ENCODE data around the gene FGR.
"Not testable (repeated sequence)": the region's sequence is repeated elsewhere in the genome, so short reads cannot be mapped to it uniquely, and the experiment has no call there.

Gene FGR

GRCh38 chr1:27626031-27626935 is 8.7 kb downstream of the FGR start:
- no peaks in the 10 kb centered on the region for H3K9me3 ChIP-seq (ENCODE audit: insufficient read depth, low read length)
- H3K4me3 ChIP-seq (ENCODE audit: insufficient read length, low read depth), result no peak overlapping the region
- TF ChIP-seq ZNF274 (IDR thresholded peaks at IDR 0.05; ENCODE audit: low read depth, low read length) (no peak), YY1 (IDR thresholded peaks at IDR 0.05; ENCODE audit: insufficient read depth, insufficient read length) (no peak), SUZ12 (IDR thresholded peaks at IDR 0.05; ENCODE audit: extremely low read depth, insufficient read depth, insufficient read length) (no peak)
- H3K27me3 ChIP-seq (ENCODE audit: insufficient read depth, insufficient read length), result peaks cover 3% of the 10 kb centered on the region
- peaks cover 32% of the 10 kb centered on the region for H3K4me1 ChIP-seq (ENCODE audit: insufficient read depth, insufficient read length)
- H3K9ac ChIP-seq (ENCODE audit: insufficient read length, low read depth), result no peak overlapping the region
- no peaks in the 10 kb centered on the region for H3K36me3 ChIP-seq (ENCODE audit: insufficient read depth, insufficient read length, low read length)
- no peak for DNase-seq (ENCODE audit: low read depth, low spot score)

- DNase-seq (ENCODE audit: low read depth, low spot score), result no peak
- H3K9me3 ChIP-seq (ENCODE audit: insufficient read depth, low read length), result no peaks in the 10 kb centered on the region
- TF ChIP-seq YY1 (IDR thresholded peaks at IDR 0.05; ENCODE audit: insufficient read depth, insufficient read length) (no peak), ZNF274 (IDR thresholded peaks at IDR 0.05; ENCODE audit: low read depth, low read length) (no peak), SUZ12 (IDR thresholded peaks at IDR 0.05; ENCODE audit: extremely low read depth, insufficient read depth, insufficient read length) (no peak)
- peaks cover 24% of the 10 kb centered on the region for H3K4me1 ChIP-seq (ENCODE audit: insufficient read depth, insufficient read length)
- no peak overlapping the region for H3K4me3 ChIP-seq (ENCODE audit: insufficient read length, low read depth)
- H3K9ac ChIP-seq (ENCODE audit: insufficient read length, low read depth), result no peak overlapping the region
- no peaks in the 10 kb centered on the region for H3K36me3 ChIP-seq (ENCODE audit: insufficient read depth, insufficient read length, low read length)
- peaks cover 3% of the 10 kb centered on the region for H3K27me3 ChIP-seq (ENCODE audit: insufficient read depth, insufficient read length)
Observed at GRCh38 chr1:27624467-27625178, 10.4 kb downstream of the FGR start.

- Histone ChIP-seq H3K36me3 (ENCODE audit: insufficient read depth, insufficient read length, low read length) (no peaks in the 10 kb centered on the region), H3K27me3 (ENCODE audit: insufficient read depth, insufficient read length) (no peaks in the 10 kb centered on the region), H3K4me3 (ENCODE audit: insufficient read length, low read depth) (no peak overlapping the region), H3K4me1 (ENCODE audit: insufficient read depth, insufficient read length) (peaks cover 21% of the 10 kb centered on the region), H3K9ac (ENCODE audit: insufficient read length, low read depth) (no peak overlapping the region), H3K9me3 (ENCODE audit: insufficient read depth, low read length) (no peaks in the 10 kb centered on the region)
- DNase-seq (ENCODE audit: low read depth, low spot score), result no peak
- TF ChIP-seq SUZ12 (IDR thresholded peaks at IDR 0.05; ENCODE audit: extremely low read depth, insufficient read depth, insufficient read length), result no peak
- TF ChIP-seq ZNF274 (IDR thresholded peaks at IDR 0.05; ENCODE audit: low read depth, low read length), result no peak
- TF ChIP-seq YY1 (IDR thresholded peaks at IDR 0.05; ENCODE audit: insufficient read depth, insufficient read length), result no peak
Observed at GRCh38 chr1:27623327-27624212, 11.4 kb downstream of the FGR start.

- Histone ChIP-seq H3K9ac (ENCODE audit: insufficient read length, low read depth) (no peak overlapping the region), H3K4me3 (ENCODE audit: insufficient read length, low read depth) (no peak overlapping the region), H3K36me3 (ENCODE audit: insufficient read depth, insufficient read length, low read length) (no peaks in the 10 kb centered on the region), H3K9me3 (ENCODE audit: insufficient read depth, low read length) (no peaks in the 10 kb centered on the region), H3K27me3 (ENCODE audit: insufficient read depth, insufficient read length) (no peaks in the 10 kb centered on the region), H3K4me1 (ENCODE audit: insufficient read depth, insufficient read length) (peaks cover 20% of the 10 kb centered on the region)
- no peak for DNase-seq (ENCODE audit: low read depth, low spot score)
- TF ChIP-seq ZNF274 (IDR thresholded peaks at IDR 0.05; ENCODE audit: low read depth, low read length), result no peak
- no peak for TF ChIP-seq SUZ12 (IDR thresholded peaks at IDR 0.05; ENCODE audit: extremely low read depth, insufficient read depth, insufficient read length)
- no peak for TF ChIP-seq YY1 (IDR thresholded peaks at IDR 0.05; ENCODE audit: insufficient read depth, insufficient read length)
Observed at GRCh38 chr1:27622828-27623227, 12.2 kb downstream of the FGR start.

GRCh38 chr1:27621051-27621920 is 13.7 kb downstream of the FGR start:
- DNase-seq (ENCODE audit: low read depth, low spot score), result no peak
- no peaks in the 10 kb centered on the region for H3K9me3 ChIP-seq (ENCODE audit: insufficient read depth, low read length)
- no peaks in the 10 kb centered on the region for H3K36me3 ChIP-seq (ENCODE audit: insufficient read depth, insufficient read length, low read length)
- H3K4me3 ChIP-seq (ENCODE audit: insufficient read length, low read depth), result no peak overlapping the region
- peak overlapping the region; percentile 37 for H3K9ac ChIP-seq (ENCODE audit: insufficient read length, low read depth)
- H3K27me3 ChIP-seq (ENCODE audit: insufficient read depth, insufficient read length), result no peaks in the 10 kb centered on the region
- TF ChIP-seq ZNF274 (IDR thresholded peaks at IDR 0.05; ENCODE audit: low read depth, low read length), result no peak
- peaks cover 29% of the 10 kb centered on the region for H3K4me1 ChIP-seq (ENCODE audit: insufficient read depth, insufficient read length)

GRCh38 chr1:27619782-27620438 is 15.1 kb downstream of the FGR start:
- H3K9ac ChIP-seq (ENCODE audit: insufficient read length, low read depth); DNase-seq (ENCODE audit: low read depth, low spot score); H3K36me3 ChIP-seq (ENCODE audit: insufficient read depth, insufficient read length, low read length); H3K4me3 ChIP-seq (ENCODE audit: insufficient read length, low read depth); H3K9me3 ChIP-seq (ENCODE audit: insufficient read depth, low read length); H3K27me3 ChIP-seq (ENCODE audit: insufficient read depth, insufficient read length): not testable (repeated sequence)
- peaks cover 31% of the 10 kb centered on the region for H3K4me1 ChIP-seq (ENCODE audit: insufficient read depth, insufficient read length)

Measured in NT2/D1 (cell line).